Measurements from ENCODE around the gene PDP2.

DNA sequence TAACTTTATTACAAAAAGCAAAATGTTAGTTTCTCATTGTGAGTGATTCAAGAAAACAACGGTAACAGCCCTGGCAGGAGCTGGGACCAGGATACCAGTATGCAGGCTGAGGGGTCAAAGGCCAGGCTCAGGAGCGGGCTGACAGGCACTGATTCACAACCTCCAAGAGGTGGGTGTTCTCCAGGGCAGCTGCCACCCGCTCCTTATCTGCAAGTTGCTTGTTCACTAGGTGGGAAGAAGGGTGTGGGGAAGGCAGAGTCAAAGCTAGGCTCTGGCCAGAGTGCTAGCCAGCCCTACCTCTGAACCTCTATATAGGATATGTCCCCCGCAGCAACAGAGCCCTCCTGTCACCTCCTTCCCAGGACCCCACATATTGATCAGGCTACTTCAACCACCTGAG lies 51.8 kb downstream of the PDP2 start:
- TF ChIP-seq, protein P1, sequence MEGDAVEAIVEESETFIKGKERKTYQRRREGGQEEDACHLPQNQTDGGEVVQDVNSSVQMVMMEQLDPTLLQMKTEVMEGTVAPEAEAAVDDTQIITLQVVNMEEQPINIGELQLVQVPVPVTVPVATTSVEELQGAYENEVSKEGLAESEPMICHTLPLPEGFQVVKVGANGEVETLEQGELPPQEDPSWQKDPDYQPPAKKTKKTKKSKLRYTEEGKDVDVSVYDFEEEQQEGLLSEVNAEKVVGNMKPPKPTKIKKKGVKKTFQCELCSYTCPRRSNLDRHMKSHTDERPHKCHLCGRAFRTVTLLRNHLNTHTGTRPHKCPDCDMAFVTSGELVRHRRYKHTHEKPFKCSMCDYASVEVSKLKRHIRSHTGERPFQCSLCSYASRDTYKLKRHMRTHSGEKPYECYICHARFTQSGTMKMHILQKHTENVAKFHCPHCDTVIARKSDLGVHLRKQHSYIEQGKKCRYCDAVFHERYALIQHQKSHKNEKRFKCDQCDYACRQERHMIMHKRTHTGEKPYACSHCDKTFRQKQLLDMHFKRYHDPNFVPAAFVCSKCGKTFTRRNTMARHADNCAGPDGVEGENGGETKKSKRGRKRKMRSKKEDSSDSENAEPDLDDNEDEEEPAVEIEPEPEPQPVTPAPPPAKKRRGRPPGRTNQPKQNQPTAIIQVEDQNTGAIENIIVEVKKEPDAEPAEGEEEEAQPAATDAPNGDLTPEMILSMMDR (IDR thresholded peaks at IDR 0.05): no peak
- no peak for TF ChIP-seq POLR2A (IDR thresholded peaks at IDR 0.05)
